Right cardiac atrium (tissue), 5 donors: Measurements from ENCODE around the gene UMAD1. TPM values are rescaled to one million over a fixed set of nuclear protein-coding genes. Genes with fewer than 3 reads are reported as not detected.

Source experiments
- ATAC-seq, 2 donors: fragments of 200-7000 bp; cut with Tn5 transposase; one replicate each; pipeline versions ENCODE4 v1.8.0 to v1.9.1; 2020; ENCODE audit warnings: moderate library complexity in 2 of 2, mild to moderate bottlenecking in 1 of 2
- DNase-seq, 3 donors: peaks; one replicate each; pipeline ENCODE4 v3.0.0-alpha.2; 2020
- H3K27ac ChIP-seq: one replicate; pipeline ENCODE4 v1.5.1; 2013; ENCODE audit warnings: mild to moderate bottlenecking, low read length, control low read depth, moderate library complexity
- H3K27me3 ChIP-seq: one replicate; pipeline ENCODE4 v1.6.1; 2013; ENCODE audit not compliant: control insufficient read depth, insufficient read depth
- H3K4me1 ChIP-seq: one replicate; pipeline ENCODE4 v1.6.1; 2013; ENCODE audit warnings: low read length; ENCODE audit not compliant: control insufficient read depth, insufficient read depth
- H3K4me3 ChIP-seq: one replicate; pipeline ENCODE4 v1.5.1; 2013; ENCODE audit warnings: low read length, control low read depth
- H3K9me3 ChIP-seq: one replicate; pipeline ENCODE4 v1.6.1; 2013; ENCODE audit warnings: low read length; ENCODE audit not compliant: control insufficient read depth
- WGBS: extraction: QIAGEN DNeasy Blood & Tissue Kit; methylation state at CpG from one replicate; pipeline ENCODE4 v1.1.7; 2013; 5-methylcytosine and 5-hydroxymethylcytosine counted together
- intact Hi-C, 4 donors: fragments of 100-400 bp; cut with DNase I; formaldehyde crosslinking; loops; one replicate each; pipeline versions ENCODE4 v1.11.0 to v1.14.0; 2022 to 2023
- polyA plus RNA-seq: library from polyadenylated mRNA; stranded (reverse); fragments of 200-250 nt; gene quantifications from one replicate; pipeline ENCODE4 v1.2.3, GENCODE V29; 2013
- total RNA-seq, 4 donors: library from RNA; stranded (reverse); fragmentation: NEBNext Ultra II Directional; extraction: Animal tissue kit (Norgen Biotek cat#: 25700); gene quantifications; one replicate each; pipeline ENCODE4 v1.2.1, GENCODE V29; 2021
- donor health status: healthy with polysubstance abuse.
- donor health status: DM: no; HTN: yes; CAD: no.
- donor health status: DM: no; HTN: no; CAD: no.
- donor health status: DM: no; HTN: yes; CAD: no; lungs with severe emphysema.
- donor health status: DM: yes; HTN: yes; CAD: no.

UMAD1 gene
- total and polyA plus RNA-seq, 5 donors, result 8.0 to 14.6 (median 12.8) TPM

- ATAC-seq (no peak), DNase-seq (no peak)
- no peak overlapping the region for H3K27ac ChIP-seq
- no peaks in the 10 kb centered on the region for H3K4me1 ChIP-seq
- H3K4me3 ChIP-seq, result no peak overlapping the region
- no peaks in the 10 kb centered on the region for H3K9me3 ChIP-seq
- intact Hi-C loops, result no loop called here
- H3K27me3 ChIP-seq, result no peaks in the 10 kb centered on the region
Observed at GRCh38 chr7:7766671-7767070, 126.1 kb downstream of the UMAD1 start.

DNA sequence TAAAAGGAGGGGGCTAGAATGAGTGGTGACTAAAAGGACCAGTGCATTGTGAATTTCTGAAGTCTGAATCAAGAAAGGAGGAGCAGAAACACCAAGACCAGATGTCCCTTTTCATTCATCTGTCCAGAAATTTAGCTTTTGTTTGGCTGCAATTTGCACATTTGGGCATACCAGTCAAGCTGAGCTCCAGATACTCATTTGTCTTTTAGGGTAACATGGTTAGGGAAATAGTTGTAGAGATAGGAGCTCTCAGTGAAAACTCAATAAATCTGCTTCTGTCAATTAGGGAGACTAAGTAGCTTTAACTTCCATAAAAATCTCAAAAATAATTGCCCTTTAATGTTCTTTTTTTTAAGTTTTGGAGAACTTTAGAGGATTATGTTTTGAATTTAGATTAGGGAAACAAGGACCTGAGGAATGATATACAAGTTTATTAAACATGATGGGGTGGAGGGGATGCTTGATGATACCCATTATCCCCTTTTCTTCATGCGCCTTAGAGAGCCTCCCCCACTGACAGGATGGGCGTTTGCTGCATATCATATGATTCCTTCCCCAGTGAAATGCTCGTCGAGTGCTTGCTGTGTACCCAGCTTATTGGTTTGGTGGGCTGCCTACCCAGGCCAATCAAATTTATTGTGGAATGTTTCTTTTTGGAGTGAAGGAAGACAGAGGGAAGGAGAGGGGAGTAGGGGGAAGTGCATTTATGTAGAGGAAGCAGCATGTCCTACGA lies 128.6 kb downstream of the UMAD1 start:
- Histone ChIP-seq H3K4me1 (no peaks in the 10 kb centered on the region), H3K27ac (no peak overlapping the region), H3K27me3 (no peaks in the 10 kb centered on the region), H3K4me3 (no peak overlapping the region), H3K9me3 (no peaks in the 10 kb centered on the region)
- ATAC-seq (no peak), DNase-seq (no peak)
- intact Hi-C loops, result no loop called here
- 82% methylated on average over 5 of the region's 5 CpGs for WGBS

DNA sequence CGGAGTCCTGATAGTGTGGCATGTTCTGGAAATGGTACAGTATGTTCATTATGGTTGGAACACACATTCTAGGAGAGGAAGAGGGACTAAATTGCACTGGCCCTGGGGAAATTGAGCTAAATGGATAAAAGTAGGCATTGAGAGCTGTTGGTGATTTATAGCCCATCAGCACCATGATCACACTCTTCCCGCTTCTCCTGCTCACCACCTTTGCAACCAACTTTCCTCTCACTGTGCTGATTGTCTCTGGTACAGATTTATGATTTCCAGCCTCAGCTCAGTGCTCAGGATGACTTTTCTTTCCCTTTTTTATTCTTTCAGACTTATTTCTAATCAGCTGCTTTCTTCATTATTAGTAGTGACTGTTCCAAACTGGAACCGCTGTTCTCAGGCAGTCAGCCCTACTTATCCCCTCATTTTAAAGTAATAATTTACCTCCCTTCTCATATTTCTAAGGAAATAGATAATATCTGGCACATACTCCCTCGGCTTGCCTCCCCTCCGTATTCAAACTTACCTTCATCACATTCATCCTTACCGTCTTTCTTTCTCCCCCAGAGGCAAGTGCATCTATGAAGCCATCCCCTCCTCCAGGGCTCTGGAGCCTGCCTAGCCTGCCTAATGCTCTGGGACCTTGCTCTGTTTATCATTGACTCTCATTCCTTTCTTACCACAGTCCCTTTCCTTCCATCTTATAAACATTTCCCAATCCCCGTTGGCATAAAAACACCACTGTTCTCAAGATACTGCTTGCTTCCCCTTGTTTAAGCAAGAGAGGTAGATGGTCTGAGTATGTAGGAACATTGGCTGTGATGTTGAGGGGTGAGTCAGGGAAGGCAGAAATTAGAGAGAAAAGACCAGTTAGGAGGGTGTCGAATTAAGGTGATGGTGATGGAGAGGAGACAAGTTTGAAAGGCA lies 129.4 kb downstream of the UMAD1 start:
- DNase-seq, result no peak
- no peak overlapping the region for H3K4me3 ChIP-seq
- H3K4me1 ChIP-seq, result no peaks in the 10 kb centered on the region
- intact Hi-C loops, result no loop called here
- WGBS, result 87% methylated on average over 8 of the region's 8 CpGs
- no peaks in the 10 kb centered on the region for H3K27me3 ChIP-seq
- H3K27ac ChIP-seq, result no peak overlapping the region
- H3K9me3 ChIP-seq, result no peaks in the 10 kb centered on the region
- ATAC-seq, result no peak

GRCh38 chr7:7771452-7771851 lies 130.9 kb downstream of the UMAD1 start:
- ATAC-seq (no peak), DNase-seq (no peak)
- intact Hi-C loops, result no loop called here
- Histone ChIP-seq H3K4me1 (no peaks in the 10 kb centered on the region), H3K27me3 (no peaks in the 10 kb centered on the region), H3K9me3 (no peaks in the 10 kb centered on the region), H3K4me3 (no peak overlapping the region), H3K27ac (no peak overlapping the region)

- WGBS, result 87% methylated on average over 6 of the region's 6 CpGs
- H3K27me3 ChIP-seq, result no peaks in the 10 kb centered on the region
- intact Hi-C loops, result no loop called here
Observed at GRCh38 chr7:7772397-7772821, 131.9 kb downstream of the UMAD1 start.

DNA sequence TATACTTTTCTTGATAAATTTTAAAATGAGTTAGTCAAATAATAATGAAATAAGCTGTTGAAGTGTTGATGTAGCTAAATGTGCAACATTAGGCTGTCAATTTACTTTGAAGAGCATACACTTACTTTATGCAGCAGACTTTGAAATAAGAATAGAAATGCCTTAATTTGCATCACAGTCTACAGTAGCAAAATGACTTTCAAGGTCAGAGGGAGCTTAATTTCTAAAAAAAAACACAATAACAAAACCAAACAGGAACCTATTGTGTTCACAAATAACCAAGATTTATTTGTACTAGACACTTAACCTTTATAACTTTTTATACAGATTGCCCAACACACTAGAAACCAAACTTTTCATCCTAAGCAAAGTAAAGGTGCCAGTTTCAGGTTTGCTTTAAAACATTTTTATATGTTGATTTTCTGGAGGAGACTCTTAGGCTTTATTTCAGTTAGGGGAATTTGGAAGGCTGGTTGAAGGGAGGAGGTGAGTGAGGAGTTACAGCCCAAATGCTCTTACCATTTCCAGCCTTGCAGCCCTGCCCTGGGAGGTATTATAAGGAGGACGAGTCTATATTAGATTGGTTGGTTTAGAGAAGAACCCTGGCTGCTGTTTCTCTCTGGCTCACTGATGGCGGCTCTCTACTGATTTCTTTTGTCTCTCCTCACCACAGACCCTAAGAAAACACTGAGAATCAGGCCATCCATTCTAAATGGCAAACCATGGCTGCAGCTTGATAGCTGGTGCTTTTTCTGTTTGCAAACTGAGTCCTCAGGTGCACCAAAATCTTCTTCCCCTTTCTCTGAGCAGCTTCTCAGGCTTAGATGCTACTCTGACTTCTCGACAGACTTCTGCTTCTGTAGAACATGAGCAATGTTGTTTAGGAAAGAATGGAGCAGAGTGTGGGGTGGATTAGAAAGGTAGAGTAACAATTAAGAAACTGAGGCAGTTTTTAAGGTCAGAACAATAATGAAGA lies 133.1 kb downstream of the UMAD1 start:
- intact Hi-C loops, result no loop called here
- no peak overlapping the region for H3K27ac ChIP-seq
- WGBS, result 93% methylated on average over 3 of the region's 3 CpGs
- no peaks in the 10 kb centered on the region for H3K4me1 ChIP-seq
- ATAC-seq, result no peak
- no peak overlapping the region for H3K4me3 ChIP-seq
- no peak for DNase-seq
- no peaks in the 10 kb centered on the region for H3K9me3 ChIP-seq
- H3K27me3 ChIP-seq, result no peaks in the 10 kb centered on the region

More at GRCh38 chr7:7772397-7772821, 131.9 kb downstream of the UMAD1 start:
- Histone ChIP-seq H3K4me3 (no peak overlapping the region), H3K4me1 (no peaks in the 10 kb centered on the region), H3K27ac (no peak overlapping the region), H3K9me3 (no peaks in the 10 kb centered on the region)
- no peak for DNase-seq
- no peak for ATAC-seq

GRCh38 chr7:7779888-7780287 lies 139.3 kb downstream of the UMAD1 start:
- Histone ChIP-seq H3K9me3 (no peaks in the 10 kb centered on the region), H3K27ac (no peak overlapping the region), H3K4me3 (no peak overlapping the region), H3K27me3 (no peaks in the 10 kb centered on the region), H3K4me1 (no peaks in the 10 kb centered on the region)
- WGBS, result 86% methylated on average over 1 of the region's 1 CpG
- no peak for DNase-seq
- ATAC-seq, result no peak
- intact Hi-C loops, result no loop called here

DNA sequence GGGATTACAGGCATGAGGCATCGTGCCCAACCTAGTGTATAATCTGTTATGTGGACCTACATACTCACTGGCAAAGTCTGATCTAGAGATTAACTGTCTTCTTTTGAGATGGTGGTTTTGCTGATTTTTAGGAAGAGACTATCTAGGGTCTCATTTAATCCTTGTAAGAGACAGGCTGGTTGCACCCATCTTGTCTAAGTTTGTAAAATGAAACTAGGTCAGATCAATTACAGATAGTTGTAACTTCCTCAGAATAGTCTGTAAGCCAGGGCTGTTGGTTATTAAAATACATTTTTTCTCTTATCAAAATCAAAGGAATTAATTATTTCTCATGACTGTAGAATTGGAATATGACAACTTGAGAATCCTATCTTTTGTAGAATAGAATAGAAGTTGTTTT lies 142.4 kb downstream of the UMAD1 start:
- Histone ChIP-seq H3K4me3 (no peak overlapping the region), H3K27me3 (no peaks in the 10 kb centered on the region), H3K4me1 (no peaks in the 10 kb centered on the region), H3K27ac (no peak overlapping the region), H3K9me3 (no peaks in the 10 kb centered on the region)
- ATAC-seq (no peak), DNase-seq (no peak)
- WGBS, result 95% methylated on average over 1 of the region's 1 CpG
- intact Hi-C loops, result no loop called here

GRCh38 chr7:7785344-7785973 lies 144.9 kb downstream of the UMAD1 start:
- no peaks in the 10 kb centered on the region for H3K9me3 ChIP-seq
- WGBS, result 94% methylated on average over 6 of the region's 6 CpGs
- ATAC-seq (no peak), DNase-seq (no peak)
- H3K4me1 ChIP-seq, result no peaks in the 10 kb centered on the region
- H3K4me3 ChIP-seq, result no peak overlapping the region
- intact Hi-C loops, result no loop called here
- H3K27ac ChIP-seq, result no peak overlapping the region
- no peaks in the 10 kb centered on the region for H3K27me3 ChIP-seq

DNA sequence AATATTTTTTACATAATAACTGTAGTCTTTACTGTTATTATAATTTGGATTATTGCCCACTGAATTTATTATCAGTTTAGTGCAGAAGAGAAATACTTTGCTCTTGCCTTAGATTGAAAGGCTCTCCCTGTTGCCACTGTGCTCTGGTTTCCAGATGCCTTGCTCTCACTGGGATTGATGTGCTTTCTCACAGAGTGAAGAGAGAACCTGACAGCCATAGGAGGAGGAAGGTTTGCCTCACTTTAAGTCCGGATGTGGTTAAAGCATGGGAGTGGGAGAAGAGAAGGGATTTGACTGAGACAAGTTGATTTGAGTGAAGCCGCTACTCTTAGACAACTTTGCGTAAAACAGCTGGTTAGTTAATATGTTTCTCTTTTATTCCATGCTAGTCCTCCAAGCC lies 146.0 kb downstream of the UMAD1 start:
- Histone ChIP-seq H3K9me3 (no peaks in the 10 kb centered on the region), H3K27ac (no peak overlapping the region), H3K4me3 (no peak overlapping the region), H3K27me3 (no peaks in the 10 kb centered on the region), H3K4me1 (no peaks in the 10 kb centered on the region)
- no peak for DNase-seq
- WGBS, result 90% methylated on average over 3 of the region's 3 CpGs
- no peak for ATAC-seq
- intact Hi-C loops, result no loop called here
